ENCODE data around the gene SH3BP5L. TPM values are rescaled to one million over a fixed set of nuclear protein-coding genes. Genes with fewer than 3 reads are reported as not detected.

The SH3BP5L gene
- total RNA-seq, 6 experiments from 2014 or later, result 9.8 to 13.1 (median 12.4) TPM

GRCh38 chr1:248838357-248839167, 12.8 kb upstream of the SH3BP5L start:
- DNase-seq, result peak; percentile 93 to 97 (median 95)
- Histone ChIP-seq H3K27me3 (no peaks in the 10 kb centered on the region), H3K4me3 (peak overlapping the region; percentile 83 to 95 (median 85)), H3K36me3 (no peaks in the 10 kb centered on the region), H3K4me1 (peaks cover 0 to 17% (median 4%) of the 10 kb centered on the region in 4 donors), H3K27ac (peak overlapping the region; percentile 99 to 100 (median 99)), H3K9me3 (no peaks in the 10 kb centered on the region)
- WGBS (ENCODE audit: insufficient coverage, low coverage, low lambda C conversion rate, missing lambda C conversion rate), result 0% methylated on average over 6 of the region's 82 CpGs
- peak; percentile 80 to 88 (median 86) for ATAC-seq
- TF ChIP-seq CTCF (IDR thresholded peaks at IDR 0.05) (no peak), POLR2A (IDR thresholded peaks at IDR 0.05) (peak; percentile 98)
- intact Hi-C loops (cut with DNase I), result no loop called here

- WGBS (ENCODE audit: insufficient coverage, low coverage, low lambda C conversion rate, missing lambda C conversion rate), result 0% methylated on average over 8 of the region's 48 CpGs
- H3K27ac ChIP-seq, result peak within 1 kb of the TSS; percentile 99 to 100 (median 99)
- intact Hi-C loops (cut with DNase I), result no loop called here
- no peaks in the 10 kb centered on the region for H3K9me3 ChIP-seq
- peaks cover 0 to 17% (median 4%) of the 10 kb centered on the region in 4 donors for H3K4me1 ChIP-seq
- no peaks in the 10 kb centered on the region for H3K27me3 ChIP-seq
- no peaks in the 10 kb centered on the region for H3K36me3 ChIP-seq
- DNase-seq (peak; percentile 99), ATAC-seq (peak; percentile 89 to 95 (median 91))
- TF ChIP-seq POLR2A (IDR thresholded peaks at IDR 0.05) (peak; percentile 35), CTCF (IDR thresholded peaks at IDR 0.05) (no peak)
- H3K4me3 ChIP-seq, result peak within 1 kb of the TSS; percentile 83 to 95 (median 85)
Measured at GRCh38 chr1:248837781-248838356, 12.2 kb upstream of the SH3BP5L start, which contains the start of gene ZNF672. Gene ZNF672, plus strand, starts transcription at chr1:248838224. Its CDS starts 9,051 bp downstream, at chr1:248847275.

GRCh38 chr1:248837045-248837780, 11.5 kb upstream of the SH3BP5L start:
- H3K36me3 ChIP-seq, result no peaks in the 10 kb centered on the region
- intact Hi-C loops (cut with DNase I), result no loop called here
- H3K9me3 ChIP-seq, result no peaks in the 10 kb centered on the region
- TF ChIP-seq POLR2A (IDR thresholded peaks at IDR 0.05) (no peak), CTCF (IDR thresholded peaks at IDR 0.05) (no peak)
- H3K27ac ChIP-seq, result peak overlapping the region; percentile 99 to 100 (median 99)
- peak in 1 of 4 donors; percentile 0 for ATAC-seq
- DNase-seq, result no peak
- WGBS (ENCODE audit: insufficient coverage, low coverage, low lambda C conversion rate, missing lambda C conversion rate), result 42% methylated on average over 11 of the region's 11 CpGs
- peak overlapping the region; percentile 83 to 95 (median 85) for H3K4me3 ChIP-seq
- no peaks in the 10 kb centered on the region for H3K27me3 ChIP-seq
- peaks cover 0 to 17% (median 4%) of the 10 kb centered on the region in 4 donors for H3K4me1 ChIP-seq

- H3K36me3 ChIP-seq, result no peaks in the 10 kb centered on the region
- H3K4me1 ChIP-seq, result peaks cover 0 to 10% (median 2%) of the 10 kb centered on the region in 4 donors
- H3K27me3 ChIP-seq, result no peaks in the 10 kb centered on the region
- no peak overlapping the region for H3K27ac ChIP-seq
- intact Hi-C loops (cut with DNase I), result no loop called here
- DNase-seq, result peak in 1 of 3 donors; percentile 27
- no peaks in the 10 kb centered on the region for H3K9me3 ChIP-seq
- no peak overlapping the region for H3K4me3 ChIP-seq
- no peak for ATAC-seq
- TF ChIP-seq CTCF (IDR thresholded peaks at IDR 0.05) (no peak), POLR2A (IDR thresholded peaks at IDR 0.05) (no peak)
- 54% methylated on average over 7 of the region's 7 CpGs for WGBS (ENCODE audit: insufficient coverage, low coverage, low lambda C conversion rate, missing lambda C conversion rate)
Measured at GRCh38 chr1:248834343-248834940, 8.7 kb upstream of the SH3BP5L start.
